A549 treated with CpdA at 1 μM for 4 hours (cell line): ENCODE measurements around the gene CCDC24. TPM values are rescaled to one million over a fixed set of nuclear protein-coding genes. Genes with fewer than 3 reads are reported as not detected.

ENCODE experiments used
- total RNA-seq: library from RNA; stranded (reverse); fragments of 200-300 nt; extraction: Qiagen RNA extraction; gene quantifications from 5 replicates; pipeline ENCODE4 v1.2.3, GENCODE V29; 2022; ENCODE audit warnings: low read depth

CCDC24 gene
- 3.8 to 7.2 TPM (median 6.7 TPM) in 5 replicates for total RNA-seq

GRCh38 chr1:43991476-43992231 is at the start of gene CCDC24:
Gene CCDC24, plus strand, starts transcription at chr1:43991599. Its CDS starts 280 bp downstream, at chr1:43991879.

DNA sequence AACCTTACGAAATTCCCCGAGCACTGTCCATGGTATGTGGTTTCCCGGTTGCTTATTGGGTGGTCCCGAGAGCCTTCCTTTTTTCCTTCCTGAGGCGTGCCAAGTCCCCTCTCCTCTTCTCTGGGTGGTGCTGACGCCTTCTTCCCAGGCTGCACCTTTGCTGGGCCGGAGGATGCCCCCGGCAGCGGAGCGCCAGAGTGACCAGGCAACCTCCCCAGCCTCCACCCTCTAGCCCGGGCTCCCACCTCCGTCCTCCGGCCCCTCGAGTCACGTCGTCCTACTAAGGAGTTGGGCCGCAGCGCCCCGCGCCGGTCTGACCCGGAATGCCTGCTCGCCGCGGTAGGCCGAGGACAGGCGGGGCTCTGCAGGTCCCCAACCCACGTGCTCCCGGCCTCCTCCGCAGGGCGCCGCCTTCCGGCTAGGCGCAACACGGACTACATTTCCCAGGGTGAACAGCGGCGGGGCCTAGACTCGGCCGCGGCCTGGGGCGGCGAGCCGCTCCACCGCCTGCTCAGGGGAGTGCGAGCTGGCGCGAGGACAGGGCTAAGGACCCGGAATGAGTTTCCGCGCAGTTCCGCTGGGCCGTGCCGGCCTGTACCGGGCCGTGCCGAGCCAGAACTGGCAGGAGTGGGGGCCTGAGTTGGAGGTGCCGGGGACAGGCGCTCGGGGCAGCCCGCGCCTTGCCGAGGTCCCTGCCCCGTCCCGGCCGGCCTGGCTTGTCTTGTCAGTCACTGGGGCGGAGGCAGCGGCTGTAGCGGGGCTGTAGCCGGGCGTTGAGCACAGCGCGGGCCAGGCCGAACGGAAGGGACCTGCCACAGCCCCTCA is 45.0 kb upstream of the CCDC24 start, which contains the start of gene IPO13:
Gene IPO13, plus strand, starts transcription at position 715 of the 825 bp plus-strand sequence. CDS start 651 bp downstream, outside the sequence.

GRCh38 chr1:43969746-43970466 is 21.5 kb upstream of the CCDC24 start, which contains the start of gene DPH2:
Gene DPH2, plus strand, starts transcription at chr1:43970010. Its CDS starts 166 bp downstream, at chr1:43970176.

DNA sequence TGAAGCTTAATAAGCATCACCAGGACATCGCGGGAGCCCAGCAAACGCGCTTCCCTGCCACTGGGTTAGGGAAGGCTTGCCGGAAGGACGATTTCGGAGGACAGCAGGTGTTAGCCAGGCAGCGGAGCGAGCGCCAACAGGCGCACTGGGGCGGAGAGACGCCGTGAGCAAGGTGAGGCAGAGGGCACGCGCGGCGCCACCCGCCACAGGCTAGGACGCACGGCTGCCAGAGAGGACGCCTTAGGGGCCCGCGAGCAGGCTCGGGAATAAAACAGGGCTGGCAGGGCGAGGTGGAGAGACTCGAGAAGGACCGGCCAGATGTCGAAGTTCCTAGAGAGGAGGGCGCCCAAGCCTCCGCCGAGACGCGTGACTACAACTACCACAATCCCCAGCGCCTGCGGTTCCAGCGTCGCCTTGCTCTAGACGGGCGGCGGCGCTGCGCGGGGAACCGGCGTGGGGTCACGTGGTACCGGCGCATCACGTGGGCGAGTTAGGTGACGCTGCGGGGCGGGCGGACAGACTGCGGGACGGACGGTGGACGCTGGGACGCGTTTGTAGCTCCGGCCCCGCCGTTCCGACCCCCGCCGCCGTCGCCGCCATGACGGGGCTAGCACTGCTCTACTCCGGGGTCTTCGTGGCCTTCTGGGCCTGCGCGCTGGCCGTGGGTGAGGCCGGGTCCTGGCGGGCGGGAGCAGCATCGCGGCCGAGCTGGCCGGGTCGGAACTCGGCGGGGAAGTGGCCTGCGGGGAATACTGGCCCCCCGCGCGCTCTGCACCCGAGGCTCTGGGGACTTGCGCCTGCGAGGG is 16.8 kb upstream of the CCDC24 start, which contains the start of gene ATP6V0B:
Gene ATP6V0B, plus strand, starts transcription at position 518 of the 806 bp plus-strand sequence. Its CDS starts 81 bp downstream, at position 599.

DNA sequence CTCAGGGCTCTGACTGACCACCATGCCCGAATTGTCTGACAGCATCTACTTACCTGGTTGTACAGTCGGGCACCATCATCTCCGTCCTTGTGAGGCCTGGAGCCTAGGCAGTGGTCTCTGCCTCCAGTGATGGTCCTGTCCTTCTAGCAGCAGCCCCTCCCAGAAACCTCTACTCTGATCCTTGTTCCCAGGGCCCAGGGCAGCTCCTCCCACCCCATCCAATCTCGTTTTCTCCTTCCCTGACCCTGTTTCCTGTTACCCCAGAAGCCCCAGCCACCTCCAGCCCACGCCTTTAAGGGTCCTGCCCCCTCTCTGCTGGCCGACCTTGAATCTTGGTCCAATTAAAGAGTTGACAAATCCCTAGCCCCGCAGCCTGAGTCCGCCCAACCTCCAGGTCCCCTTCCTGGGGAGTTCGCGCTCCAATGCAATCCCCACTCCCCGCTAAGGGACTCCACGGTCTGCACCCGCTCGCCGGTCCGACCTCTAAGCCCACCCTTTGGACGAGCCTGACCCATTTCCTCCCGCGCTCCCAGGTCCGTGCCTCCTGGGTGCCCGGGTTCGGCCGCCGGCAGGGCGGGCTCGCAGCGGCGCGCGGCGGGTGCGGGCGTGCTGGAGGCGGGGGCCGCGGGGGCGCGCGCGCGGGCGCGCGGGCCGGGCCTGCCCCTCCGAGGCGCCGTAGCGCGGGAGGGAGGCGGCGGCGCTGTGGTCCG is 12.7 kb upstream of the CCDC24 start, which contains the start of gene B4GALT2:
Gene B4GALT2, plus strand, starts transcription at position 660 of the 710 bp plus-strand sequence. CDS start 1,951 bp downstream, outside the sequence.

GRCh38 chr1:44031252-44032169 is 40.1 kb downstream of the CCDC24 start, which contains the start of gene SLC6A9:
Gene SLC6A9, minus strand, starts transcription at chr1:44031462. Its CDS starts 7,185 bp downstream, at chr1:44024277.

Other genes starting within 250 kb of the CCDC24 start
- gene ARTN, start 57.8 kb upstream of the CCDC24 start, total RNA-seq, result 0.34 to 0.62 TPM (median 0.47 TPM) in 4 of 5 replicates, not detected in the other
- 10.5 to 17.4 TPM (median 15.3 TPM) in 5 replicates for gene IPO13, start 44.6 kb upstream of the CCDC24 start, total RNA-seq
- gene DPH2, start 21.6 kb upstream of the CCDC24 start, total RNA-seq, result 37.7 to 44.1 TPM (median 42.2 TPM) in 5 replicates
- gene ATP6V0B, start 16.6 kb upstream of the CCDC24 start, total RNA-seq, result 89.0 to 165 TPM (median 151 TPM) in 5 replicates
- 42.9 to 70.0 TPM (median 64.8 TPM) in 5 replicates for gene B4GALT2, start 12.4 kb upstream of the CCDC24 start, total RNA-seq
- gene SLC6A9, start 39.9 kb downstream of the CCDC24 start, total RNA-seq, result 12.4 to 16.8 TPM (median 15.0 TPM) in 5 replicates
- gene KLF17, start 127.2 kb downstream of the CCDC24 start, total RNA-seq, result 0.27 to 0.43 TPM (median 0.42 TPM) in 5 replicates
- not detected in 5 replicates for gene KLF18, start 150.0 kb downstream of the CCDC24 start, total RNA-seq
- 19.0 to 22.2 TPM (median 21.1 TPM) in 5 replicates for gene DMAP1, start 221.9 kb downstream of the CCDC24 start, total RNA-seq